Measurements from ENCODE around the gene ENPP1. TPM values are rescaled to one million over a fixed set of nuclear protein-coding genes. Genes with fewer than 3 reads are reported as not detected.

The ENPP1 gene
- total and polyA plus RNA-seq, 2 donors (not counting 1 experiment from before 2014, with no cell fraction given): 48.6 to 85.4 TPM

DNA sequence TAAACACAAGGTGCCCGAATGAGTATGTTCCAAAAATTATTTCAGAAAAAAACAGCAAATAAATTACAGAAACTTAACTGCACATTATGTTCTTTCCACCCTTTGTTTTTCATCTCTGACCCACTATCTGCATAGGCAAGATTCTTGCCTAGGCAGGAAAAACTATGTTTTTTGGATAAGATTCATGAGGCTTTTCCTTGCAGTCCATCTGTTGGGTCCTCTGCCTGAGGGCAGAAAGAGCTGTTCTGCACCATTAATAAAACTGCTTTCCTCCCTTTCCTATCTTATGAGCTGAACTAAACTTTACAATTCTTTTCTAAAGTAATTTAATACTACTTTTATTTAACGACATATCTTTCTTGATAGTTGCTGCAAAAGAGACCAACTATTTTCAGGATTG, 21.1 kb downstream of the ENPP1 start:
- no peak overlapping the region for H3K4me2 ChIP-seq (ENCODE audit: extremely low read depth, insufficient read depth, low read length)
- H2AFZ ChIP-seq (ENCODE audit: low read length): no peak overlapping the region
- H3K9me3 ChIP-seq (ENCODE audit: control insufficient read depth, insufficient read depth, low read depth, low read length): no peaks in the 10 kb centered on the region
- peaks cover 1% of the 10 kb centered on the region for H3K36me3 ChIP-seq (ENCODE audit: control insufficient read depth, insufficient read depth, low read length)
- peaks cover 8% of the 10 kb centered on the region for H3K4me1 ChIP-seq (ENCODE audit: control insufficient read depth, extremely low read depth, insufficient read depth, low read length)
- H3K27ac ChIP-seq (ENCODE audit: insufficient read depth, low read length): no peak overlapping the region
- no peak for TF ChIP-seq EZH2 (IDR thresholded peaks at IDR 0.05; ENCODE audit: low read length, missing control alignments)
- TF ChIP-seq, protein P1, sequence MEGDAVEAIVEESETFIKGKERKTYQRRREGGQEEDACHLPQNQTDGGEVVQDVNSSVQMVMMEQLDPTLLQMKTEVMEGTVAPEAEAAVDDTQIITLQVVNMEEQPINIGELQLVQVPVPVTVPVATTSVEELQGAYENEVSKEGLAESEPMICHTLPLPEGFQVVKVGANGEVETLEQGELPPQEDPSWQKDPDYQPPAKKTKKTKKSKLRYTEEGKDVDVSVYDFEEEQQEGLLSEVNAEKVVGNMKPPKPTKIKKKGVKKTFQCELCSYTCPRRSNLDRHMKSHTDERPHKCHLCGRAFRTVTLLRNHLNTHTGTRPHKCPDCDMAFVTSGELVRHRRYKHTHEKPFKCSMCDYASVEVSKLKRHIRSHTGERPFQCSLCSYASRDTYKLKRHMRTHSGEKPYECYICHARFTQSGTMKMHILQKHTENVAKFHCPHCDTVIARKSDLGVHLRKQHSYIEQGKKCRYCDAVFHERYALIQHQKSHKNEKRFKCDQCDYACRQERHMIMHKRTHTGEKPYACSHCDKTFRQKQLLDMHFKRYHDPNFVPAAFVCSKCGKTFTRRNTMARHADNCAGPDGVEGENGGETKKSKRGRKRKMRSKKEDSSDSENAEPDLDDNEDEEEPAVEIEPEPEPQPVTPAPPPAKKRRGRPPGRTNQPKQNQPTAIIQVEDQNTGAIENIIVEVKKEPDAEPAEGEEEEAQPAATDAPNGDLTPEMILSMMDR (conservative IDR thresholded peaks at IDR 0.05 in 1 of 2, IDR thresholded peaks at IDR 0.05 in 1 of 2; ENCODE audit: low read depth in 1 of 2, low read length in 2 of 2): no peak
- H3K27me3 ChIP-seq (ENCODE audit: control insufficient read depth, insufficient read depth, low read length): no peaks in the 10 kb centered on the region
- DNase-seq (ENCODE audit: low read depth in 2 of 2): no peak
- peaks cover 7% of the 10 kb centered on the region for H3K79me2 ChIP-seq (ENCODE audit: control insufficient read depth, insufficient read depth, low read length)
- no peak overlapping the region for H3K9ac ChIP-seq (ENCODE audit: insufficient read depth, low read length)
- H3K4me3 ChIP-seq (replicated peaks in 1 of 4; ENCODE audit: control extremely low read depth in 1 of 4, insufficient read depth in 1 of 4, low read depth in 3 of 4, low read length in 4 of 4): no peak overlapping the region
- H4K20me1 ChIP-seq (ENCODE audit: control insufficient read depth, extremely low read depth, insufficient read depth, low read length): no peaks in the 10 kb centered on the region

DNA sequence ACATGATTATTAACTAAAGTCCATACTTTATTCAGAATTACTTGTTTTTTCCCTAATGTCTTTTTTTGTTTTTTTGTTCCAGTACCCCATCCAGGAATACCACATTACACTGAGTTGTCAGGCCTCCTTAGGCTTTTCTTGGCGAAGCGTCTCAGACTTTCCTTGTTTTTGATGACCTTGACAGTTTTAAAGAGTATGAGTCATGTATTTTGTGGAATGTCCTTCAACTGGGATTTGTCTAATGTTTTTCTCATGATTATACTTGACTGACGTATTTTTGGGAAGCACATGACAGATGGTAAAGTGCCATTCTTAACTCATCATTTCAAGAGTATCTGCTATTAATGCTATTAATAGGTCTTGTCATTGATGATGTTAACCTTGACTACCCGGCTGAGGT, 23.6 kb downstream of the ENPP1 start:
- H3K27ac ChIP-seq (ENCODE audit: insufficient read depth, low read length): peak overlapping the region; percentile 34
- peaks cover 8% of the 10 kb centered on the region for H3K4me1 ChIP-seq (ENCODE audit: control insufficient read depth, extremely low read depth, insufficient read depth, low read length)
- no peaks in the 10 kb centered on the region for H3K9me3 ChIP-seq (ENCODE audit: control insufficient read depth, insufficient read depth, low read depth, low read length)
- no peak overlapping the region for H3K4me3 ChIP-seq (replicated peaks in 1 of 4; ENCODE audit: control extremely low read depth in 1 of 4, insufficient read depth in 1 of 4, low read depth in 3 of 4, low read length in 4 of 4)
- TF ChIP-seq, protein P1 (conservative IDR thresholded peaks at IDR 0.05 in 1 of 2, IDR thresholded peaks at IDR 0.05 in 1 of 2; ENCODE audit: low read depth in 1 of 2, low read length in 2 of 2): no peak
- TF ChIP-seq EZH2 (IDR thresholded peaks at IDR 0.05; ENCODE audit: low read length, missing control alignments): no peak
- H2AFZ ChIP-seq (ENCODE audit: low read length): no peak overlapping the region
- no peaks in the 10 kb centered on the region for H4K20me1 ChIP-seq (ENCODE audit: control insufficient read depth, extremely low read depth, insufficient read depth, low read length)
- H3K36me3 ChIP-seq (ENCODE audit: control insufficient read depth, insufficient read depth, low read length): peaks cover 1% of the 10 kb centered on the region
- H3K9ac ChIP-seq (ENCODE audit: insufficient read depth, low read length): no peak overlapping the region
- H3K79me2 ChIP-seq (ENCODE audit: control insufficient read depth, insufficient read depth, low read length): peaks cover 7% of the 10 kb centered on the region
- H3K4me2 ChIP-seq (ENCODE audit: extremely low read depth, insufficient read depth, low read length): no peak overlapping the region
- DNase-seq (ENCODE audit: low read depth in 2 of 2): peak; percentile 70 to 75
- no peaks in the 10 kb centered on the region for H3K27me3 ChIP-seq (ENCODE audit: control insufficient read depth, insufficient read depth, low read length)

DNA sequence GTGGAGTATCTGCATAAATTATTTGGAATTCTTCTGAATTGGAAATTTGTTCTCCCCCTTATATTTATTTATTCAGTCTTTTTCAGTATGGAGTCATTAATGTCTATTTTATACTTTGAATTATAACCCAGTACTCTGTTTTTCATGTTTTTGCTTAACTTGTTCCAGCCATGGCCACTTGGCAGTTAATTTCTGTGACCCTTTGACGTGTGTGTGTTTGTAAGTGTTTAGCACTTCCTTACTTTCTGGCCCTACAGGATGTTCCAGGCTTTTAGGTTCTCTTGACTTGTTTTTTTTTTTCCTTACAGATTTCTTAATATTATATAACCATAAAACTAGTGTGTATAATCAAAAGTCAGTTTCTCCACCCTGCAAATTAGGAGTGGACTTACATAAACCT, 24.1 kb downstream of the ENPP1 start:
- H3K27ac ChIP-seq (ENCODE audit: insufficient read depth, low read length): peak overlapping the region; percentile 34

More for the DNA sequence above, 24.1 kb downstream of the ENPP1 start:
- no peaks in the 10 kb centered on the region for H3K9me3 ChIP-seq (ENCODE audit: control insufficient read depth, insufficient read depth, low read depth, low read length)
- peaks cover 1% of the 10 kb centered on the region for H3K36me3 ChIP-seq (ENCODE audit: control insufficient read depth, insufficient read depth, low read length)
- no peak overlapping the region for H2AFZ ChIP-seq (ENCODE audit: low read length)
- peaks cover 8% of the 10 kb centered on the region for H3K4me1 ChIP-seq (ENCODE audit: control insufficient read depth, extremely low read depth, insufficient read depth, low read length)
- no peak overlapping the region for H3K4me2 ChIP-seq (ENCODE audit: extremely low read depth, insufficient read depth, low read length)
- no peak overlapping the region for H3K9ac ChIP-seq (ENCODE audit: insufficient read depth, low read length)
- no peaks in the 10 kb centered on the region for H4K20me1 ChIP-seq (ENCODE audit: control insufficient read depth, extremely low read depth, insufficient read depth, low read length)
- no peak overlapping the region for H3K4me3 ChIP-seq (replicated peaks in 1 of 4; ENCODE audit: control extremely low read depth in 1 of 4, insufficient read depth in 1 of 4, low read depth in 3 of 4, low read length in 4 of 4)
- peaks cover 7% of the 10 kb centered on the region for H3K79me2 ChIP-seq (ENCODE audit: control insufficient read depth, insufficient read depth, low read length)
- H3K27me3 ChIP-seq (ENCODE audit: control insufficient read depth, insufficient read depth, low read length): no peaks in the 10 kb centered on the region
- DNase-seq (ENCODE audit: low read depth in 2 of 2): peak in 1 of 2 donors; percentile 58
- TF ChIP-seq, protein P1 (conservative IDR thresholded peaks at IDR 0.05 in 1 of 2, IDR thresholded peaks at IDR 0.05 in 1 of 2; ENCODE audit: low read depth in 1 of 2, low read length in 2 of 2): no peak
- no peak for TF ChIP-seq EZH2 (IDR thresholded peaks at IDR 0.05; ENCODE audit: low read length, missing control alignments)
